Vagina (tissue), 2 donors: ENCODE results near the gene COL12A1. TPM values are rescaled to one million over a fixed set of nuclear protein-coding genes. Genes with fewer than 3 reads are reported as not detected.

Experiments used
- DNase-seq, 2 donors: peaks; one replicate each; pipeline ENCODE4 v3.0.0-alpha.2; 2017; ENCODE audit errors: extremely low spot score in 2 of 2
- H3K27ac ChIP-seq: fragments of 200-600 bp; sonication (generic); one replicate; pipeline ENCODE4 v1.5.1; 2019
- H3K27me3 ChIP-seq: fragments of 200-600 bp; sonication (generic); one replicate; pipeline ENCODE4 v1.5.1; 2019
- H3K36me3 ChIP-seq, 2 donors: fragments of 200-600 bp; sonication (generic); one replicate each; pipeline ENCODE4 v1.5.1; 2017 to 2019
- H3K4me1 ChIP-seq: fragments of 200-600 bp; sonication (generic); one replicate; pipeline ENCODE4 v1.5.1; 2019
- H3K4me3 ChIP-seq, 2 donors: fragments of 200-600 bp; sonication (generic); 1 replicate in 1 of 2; 2 replicates in 1 of 2; pipeline ENCODE4 v1.5.1; 2016 to 2019
- H3K9me3 ChIP-seq: fragments of 200-600 bp; sonication (generic); one replicate; pipeline ENCODE4 v1.5.1; 2019
- POLR2A ChIP-seq, 2 donors: fragments of 450-650 bp; IDR thresholded peaks; one replicate each; pipeline ENCODE4 v1.6.1; 2017; ENCODE audit warnings: antibody characterized with exemption in 2 of 2, mild to moderate bottlenecking in 2 of 2, moderate library complexity in 2 of 2
- POLR2AphosphoS5 ChIP-seq, 2 donors: sonication (generic); formaldehyde crosslinking; IDR thresholded peaks; one replicate each; pipeline ENCODE4 v1.9.0; 2017; ENCODE audit warnings: antibody characterized with exemption in 2 of 2, mild to moderate bottlenecking in 2 of 2, low read depth in 1 of 2; ENCODE audit not compliant: insufficient read depth in 1 of 2
- intact Hi-C: fragments of 100-400 bp; cut with DNase I; formaldehyde crosslinking; loops from one replicate; pipeline ENCODE4 v1.15.1; 2023
- total RNA-seq: library from RNA; depleted of rRNA; stranded (reverse); fragments of >200 nt; gene quantifications from one replicate; pipeline ENCODE4 v1.2.3, GENCODE V29; 2016
- TF ChIP-seq, protein P1 (sequence below), 3 experiments: fragments of 450-650 bp in 2 of 3; fragments of 200-600 bp in 1 of 3; sonication (generic) in 1 of 3; IDR thresholded peaks; one replicate each; pipeline ENCODE4 v1.5.1; 2017 to 2019; ENCODE audit warnings: antibody characterized with exemption in 3 of 3, mild to moderate bottlenecking in 2 of 3, moderate library complexity in 2 of 3

The COL12A1 gene
- total RNA-seq, 1 donor from 2014 or later: 130 TPM

DNA sequence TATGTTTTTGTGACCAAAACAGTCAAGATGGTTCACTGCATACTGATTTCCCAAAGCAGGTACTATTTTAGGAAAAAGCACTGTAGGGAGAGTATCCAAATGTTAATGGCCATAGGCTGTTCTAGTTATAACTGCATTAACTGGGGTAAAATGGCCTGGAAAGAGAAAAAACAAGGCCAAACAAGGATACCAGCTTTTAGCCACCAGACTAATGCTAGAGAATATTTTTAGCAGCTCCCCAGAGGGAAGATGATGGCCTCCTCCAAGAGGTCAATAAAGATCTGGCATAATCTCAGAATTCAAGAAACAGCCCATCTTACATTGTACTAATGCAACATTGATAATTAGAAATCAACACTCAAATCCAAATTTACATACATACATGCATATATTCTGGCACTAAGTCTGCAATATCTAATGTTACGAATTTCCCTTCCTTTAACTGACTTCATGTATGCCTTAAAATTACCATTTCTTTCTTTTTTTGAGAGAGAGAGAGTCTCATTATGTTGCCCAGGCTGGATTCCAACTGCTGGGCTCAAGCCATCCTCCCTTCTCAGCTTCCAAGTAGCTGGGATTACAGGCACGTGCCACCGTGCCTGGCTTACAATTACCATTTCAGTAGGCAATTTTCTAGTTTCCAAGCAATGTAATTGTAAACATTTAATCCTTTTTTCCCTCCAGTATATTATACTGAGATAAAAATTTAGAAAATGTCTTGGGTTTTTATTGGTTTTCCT, 28.4 kb upstream of the COL12A1 start:
- no peaks in the 10 kb centered on the region for H3K4me1 ChIP-seq
- H3K4me3 ChIP-seq: no peak overlapping the region
- H3K9me3 ChIP-seq: no peaks in the 10 kb centered on the region
- intact Hi-C loops: no loop called here
- DNase-seq: no peak
- H3K27me3 ChIP-seq: no peaks in the 10 kb centered on the region
- H3K36me3 ChIP-seq: peaks cover 0 to 11% of the 10 kb centered on the region in 2 donors
- H3K27ac ChIP-seq: no peak overlapping the region
- TF ChIP-seq, protein P1, sequence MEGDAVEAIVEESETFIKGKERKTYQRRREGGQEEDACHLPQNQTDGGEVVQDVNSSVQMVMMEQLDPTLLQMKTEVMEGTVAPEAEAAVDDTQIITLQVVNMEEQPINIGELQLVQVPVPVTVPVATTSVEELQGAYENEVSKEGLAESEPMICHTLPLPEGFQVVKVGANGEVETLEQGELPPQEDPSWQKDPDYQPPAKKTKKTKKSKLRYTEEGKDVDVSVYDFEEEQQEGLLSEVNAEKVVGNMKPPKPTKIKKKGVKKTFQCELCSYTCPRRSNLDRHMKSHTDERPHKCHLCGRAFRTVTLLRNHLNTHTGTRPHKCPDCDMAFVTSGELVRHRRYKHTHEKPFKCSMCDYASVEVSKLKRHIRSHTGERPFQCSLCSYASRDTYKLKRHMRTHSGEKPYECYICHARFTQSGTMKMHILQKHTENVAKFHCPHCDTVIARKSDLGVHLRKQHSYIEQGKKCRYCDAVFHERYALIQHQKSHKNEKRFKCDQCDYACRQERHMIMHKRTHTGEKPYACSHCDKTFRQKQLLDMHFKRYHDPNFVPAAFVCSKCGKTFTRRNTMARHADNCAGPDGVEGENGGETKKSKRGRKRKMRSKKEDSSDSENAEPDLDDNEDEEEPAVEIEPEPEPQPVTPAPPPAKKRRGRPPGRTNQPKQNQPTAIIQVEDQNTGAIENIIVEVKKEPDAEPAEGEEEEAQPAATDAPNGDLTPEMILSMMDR (IDR thresholded peaks at IDR 0.05): no peak
- no peak for TF ChIP-seq POLR2A (IDR thresholded peaks at IDR 0.05)
- TF ChIP-seq POLR2AphosphoS5 (IDR thresholded peaks at IDR 0.05; ENCODE audit: insufficient read depth in 1 of 2, low read depth in 1 of 2): no peak

DNA sequence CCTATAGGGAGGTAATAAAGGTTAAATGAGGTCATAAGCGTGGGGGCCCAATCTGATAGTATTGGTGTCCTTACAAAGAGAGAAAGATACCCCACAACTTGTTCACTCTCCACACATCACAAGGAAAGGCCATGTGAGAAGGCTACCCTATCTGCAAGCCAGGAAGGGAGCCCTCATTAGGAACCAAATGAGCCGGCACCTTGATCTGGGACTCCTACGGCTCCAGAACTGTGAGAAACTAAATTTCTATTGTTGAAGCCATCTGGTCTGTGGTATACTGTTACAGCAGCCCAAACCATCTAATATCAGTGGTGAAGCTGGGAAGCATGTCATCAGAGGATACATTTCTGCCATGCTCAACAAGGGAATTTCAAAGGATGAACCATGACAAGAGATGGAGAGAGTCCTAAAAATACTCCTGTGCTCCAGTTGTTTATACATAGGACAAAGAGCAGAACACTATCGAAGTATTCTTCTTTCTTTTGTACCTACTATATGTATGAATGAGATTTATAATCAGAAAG, 27.3 kb upstream of the COL12A1 start:
- TF ChIP-seq POLR2AphosphoS5 (IDR thresholded peaks at IDR 0.05; ENCODE audit: insufficient read depth in 1 of 2, low read depth in 1 of 2): no peak
- no peak for TF ChIP-seq POLR2A (IDR thresholded peaks at IDR 0.05)
- TF ChIP-seq, protein P1 (IDR thresholded peaks at IDR 0.05): no peak
- H3K27me3 ChIP-seq: no peaks in the 10 kb centered on the region
- no peak overlapping the region for H3K4me3 ChIP-seq
- DNase-seq: no peak
- H3K36me3 ChIP-seq: peaks cover 0 to 5% of the 10 kb centered on the region in 2 donors
- intact Hi-C loops: no loop called here
- no peaks in the 10 kb centered on the region for H3K4me1 ChIP-seq
- H3K9me3 ChIP-seq: no peaks in the 10 kb centered on the region
- H3K27ac ChIP-seq: no peak overlapping the region

DNA sequence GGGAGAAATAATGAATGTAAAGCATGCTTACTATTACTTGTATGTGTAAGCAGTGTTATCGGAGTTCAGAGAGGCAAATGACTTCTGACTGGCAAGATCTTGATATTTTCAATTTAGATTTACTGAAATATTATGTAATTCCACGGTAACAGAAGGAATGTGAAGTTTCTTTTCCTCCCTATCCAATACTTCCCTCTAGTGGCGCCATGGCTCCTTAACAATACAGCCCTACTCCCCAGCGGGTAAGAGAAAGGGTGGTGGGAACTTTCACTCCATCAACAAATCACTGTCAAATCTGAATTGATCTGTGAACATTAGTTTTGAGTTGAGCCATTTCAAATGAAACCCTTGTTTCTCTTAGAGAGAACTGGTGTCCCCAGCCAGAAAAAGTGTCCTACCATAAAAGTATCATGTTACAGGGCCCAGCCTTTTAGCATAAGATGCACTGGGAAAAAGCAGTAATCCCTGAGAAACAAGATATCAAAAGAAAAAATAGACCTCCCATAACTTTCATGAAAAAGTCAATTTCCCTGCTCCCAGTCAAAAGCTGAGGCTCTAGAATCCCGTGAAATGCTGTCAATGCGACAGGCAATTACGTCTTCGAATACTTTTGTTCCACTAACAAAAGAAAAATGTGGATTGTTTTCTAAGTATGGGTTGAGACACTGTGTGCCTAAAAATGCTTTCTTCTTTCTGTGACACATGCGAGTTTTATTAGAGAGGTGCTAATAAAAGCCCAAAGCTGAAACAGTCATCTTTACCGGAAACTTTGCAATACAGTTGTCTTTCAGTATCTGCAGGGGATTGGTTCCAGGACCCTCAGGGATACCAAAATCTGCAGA, 24.9 kb upstream of the COL12A1 start:
- intact Hi-C loops: no loop called here
- no peak for DNase-seq
- no peaks in the 10 kb centered on the region for H3K9me3 ChIP-seq
- H3K27ac ChIP-seq: no peak overlapping the region
- H3K36me3 ChIP-seq: no peaks in the 10 kb centered on the region
- no peak overlapping the region for H3K4me3 ChIP-seq
- H3K4me1 ChIP-seq: no peaks in the 10 kb centered on the region
- no peaks in the 10 kb centered on the region for H3K27me3 ChIP-seq
- no peak for TF ChIP-seq POLR2AphosphoS5 (IDR thresholded peaks at IDR 0.05; ENCODE audit: insufficient read depth in 1 of 2, low read depth in 1 of 2)
- TF ChIP-seq, protein P1 (IDR thresholded peaks at IDR 0.05): peak in 2 of 3 experiments; percentile 34 to 41

DNA sequence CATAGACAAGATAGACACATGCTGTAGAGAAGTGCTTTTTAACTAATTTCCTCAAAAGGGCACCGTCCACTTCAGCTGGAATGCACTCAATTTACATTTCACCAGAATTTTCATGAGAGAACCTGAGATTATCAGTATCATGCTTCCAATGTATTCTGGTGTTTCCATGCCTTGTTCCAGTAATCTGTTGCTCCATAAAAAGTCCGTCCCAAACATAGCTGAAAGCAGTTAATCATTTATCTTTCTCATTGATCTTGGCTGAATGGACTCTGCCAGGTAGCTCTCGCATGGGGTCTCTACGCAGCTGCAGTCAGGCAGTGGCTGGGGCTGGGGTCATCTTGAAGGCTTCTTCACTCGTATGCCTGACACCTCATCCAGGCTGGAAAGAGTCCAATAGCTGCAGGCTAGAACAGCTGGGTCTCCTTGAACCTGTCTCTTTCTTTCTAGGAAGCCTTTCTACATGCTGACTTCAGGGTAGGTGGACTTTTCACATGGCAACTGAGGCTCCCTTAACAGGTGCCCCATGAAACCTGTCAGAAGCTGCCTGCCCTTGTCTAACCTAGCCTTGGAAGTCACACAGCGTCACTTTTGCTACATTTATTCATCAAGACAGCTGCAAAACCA, 18.6 kb upstream of the COL12A1 start:
- Histone ChIP-seq H3K27me3 (no peaks in the 10 kb centered on the region), H3K27ac (no peak overlapping the region), H3K4me1 (no peaks in the 10 kb centered on the region), H3K4me3 (no peak overlapping the region), H3K36me3 (no peaks in the 10 kb centered on the region), H3K9me3 (no peaks in the 10 kb centered on the region)
- no peak for DNase-seq
- TF ChIP-seq POLR2A (IDR thresholded peaks at IDR 0.05): no peak
- TF ChIP-seq POLR2AphosphoS5 (IDR thresholded peaks at IDR 0.05; ENCODE audit: insufficient read depth in 1 of 2, low read depth in 1 of 2): no peak
- TF ChIP-seq, protein P1 (IDR thresholded peaks at IDR 0.05): no peak
- intact Hi-C loops: no loop called here
